ENCODE measurements around the gene PTPRM.

The PTPRM gene

GRCh38 chr18:8235894-8236293, 668.8 kb downstream of the PTPRM start:
- DNase-seq (ENCODE audit: insufficient read length, low spot score) (no peak), FAIRE-seq (no peak)
- TF ChIP-seq POLR2AphosphoS5 (IDR thresholded peaks at IDR 0.05; ENCODE audit: low read depth, low read length) (no peak), POU2F2 (IDR thresholded peaks at IDR 0.05; ENCODE audit: low read depth, low read length) (no peak), SPI1 (IDR thresholded peaks at IDR 0.05; ENCODE audit: low read depth, low read length) (no peak), POLR2A (IDR thresholded peaks at IDR 0.05; ENCODE audit: low read depth, low read length) (no peak), TAF1 (IDR thresholded peaks at IDR 0.05; ENCODE audit: low read depth, low read length) (no peak), PAX5 (IDR thresholded peaks at IDR 0.05; ENCODE audit: insufficient read depth, low read length, severe bottlenecking) (no peak)

- no peak for DNase-seq (ENCODE audit: insufficient read length, low spot score)
- FAIRE-seq: no peak
- TF ChIP-seq PAX5 (IDR thresholded peaks at IDR 0.05; ENCODE audit: insufficient read depth, low read length, severe bottlenecking) (no peak), POU2F2 (IDR thresholded peaks at IDR 0.05; ENCODE audit: low read depth, low read length) (no peak), TAF1 (IDR thresholded peaks at IDR 0.05; ENCODE audit: low read depth, low read length) (no peak), POLR2AphosphoS5 (IDR thresholded peaks at IDR 0.05; ENCODE audit: low read depth, low read length) (no peak), POLR2A (IDR thresholded peaks at IDR 0.05; ENCODE audit: low read depth, low read length) (no peak), SPI1 (IDR thresholded peaks at IDR 0.05; ENCODE audit: low read depth, low read length) (no peak)
Observed at GRCh38 chr18:8238507-8238906, 671.4 kb downstream of the PTPRM start.

- no peak for FAIRE-seq
- DNase-seq (ENCODE audit: insufficient read length, low spot score): no peak
- no peak for TF ChIP-seq POU2F2 (IDR thresholded peaks at IDR 0.05; ENCODE audit: low read depth, low read length)
- TF ChIP-seq POLR2A (IDR thresholded peaks at IDR 0.05; ENCODE audit: low read depth, low read length): no peak
- TF ChIP-seq SPI1 (IDR thresholded peaks at IDR 0.05; ENCODE audit: low read depth, low read length): no peak
- TF ChIP-seq PAX5 (IDR thresholded peaks at IDR 0.05; ENCODE audit: insufficient read depth, low read length, severe bottlenecking): no peak
- TF ChIP-seq TAF1 (IDR thresholded peaks at IDR 0.05; ENCODE audit: low read depth, low read length): no peak
- TF ChIP-seq POLR2AphosphoS5 (IDR thresholded peaks at IDR 0.05; ENCODE audit: low read depth, low read length): no peak
Observed at GRCh38 chr18:8241731-8242130, 674.6 kb downstream of the PTPRM start.

GRCh38 chr18:8242151-8242696, 675.1 kb downstream of the PTPRM start:
- no peak for TF ChIP-seq POU2F2 (IDR thresholded peaks at IDR 0.05; ENCODE audit: low read depth, low read length)
- TF ChIP-seq PAX5 (IDR thresholded peaks at IDR 0.05; ENCODE audit: insufficient read depth, low read length, severe bottlenecking): no peak
- TF ChIP-seq POLR2A (IDR thresholded peaks at IDR 0.05; ENCODE audit: low read depth, low read length): no peak
- TF ChIP-seq SPI1 (IDR thresholded peaks at IDR 0.05; ENCODE audit: low read depth, low read length): no peak
- no peak for TF ChIP-seq TAF1 (IDR thresholded peaks at IDR 0.05; ENCODE audit: low read depth, low read length)
- no peak for TF ChIP-seq POLR2AphosphoS5 (IDR thresholded peaks at IDR 0.05; ENCODE audit: low read depth, low read length)
- DNase-seq (ENCODE audit: insufficient read length, low spot score) (no peak), FAIRE-seq (no peak)

- TF ChIP-seq POLR2A (IDR thresholded peaks at IDR 0.05; ENCODE audit: low read depth, low read length) (no peak), SPI1 (IDR thresholded peaks at IDR 0.05; ENCODE audit: low read depth, low read length) (no peak), POU2F2 (IDR thresholded peaks at IDR 0.05; ENCODE audit: low read depth, low read length) (no peak), POLR2AphosphoS5 (IDR thresholded peaks at IDR 0.05; ENCODE audit: low read depth, low read length) (no peak), TAF1 (IDR thresholded peaks at IDR 0.05; ENCODE audit: low read depth, low read length) (no peak), PAX5 (IDR thresholded peaks at IDR 0.05; ENCODE audit: insufficient read depth, low read length, severe bottlenecking) (no peak)
- DNase-seq (ENCODE audit: insufficient read length, low spot score) (no peak), FAIRE-seq (no peak)
Observed at GRCh38 chr18:8247700-8248099, 680.6 kb downstream of the PTPRM start.

GRCh38 chr18:8248576-8248975, 681.5 kb downstream of the PTPRM start:
- FAIRE-seq (no peak), DNase-seq (ENCODE audit: insufficient read length, low spot score) (no peak)
- TF ChIP-seq POU2F2 (IDR thresholded peaks at IDR 0.05; ENCODE audit: low read depth, low read length): no peak
- TF ChIP-seq SPI1 (IDR thresholded peaks at IDR 0.05; ENCODE audit: low read depth, low read length): no peak
- no peak for TF ChIP-seq TAF1 (IDR thresholded peaks at IDR 0.05; ENCODE audit: low read depth, low read length)
- no peak for TF ChIP-seq POLR2AphosphoS5 (IDR thresholded peaks at IDR 0.05; ENCODE audit: low read depth, low read length)
- no peak for TF ChIP-seq PAX5 (IDR thresholded peaks at IDR 0.05; ENCODE audit: insufficient read depth, low read length, severe bottlenecking)
- no peak for TF ChIP-seq POLR2A (IDR thresholded peaks at IDR 0.05; ENCODE audit: low read depth, low read length)

- no peak for DNase-seq (ENCODE audit: insufficient read length, low spot score)
- no peak for FAIRE-seq
- TF ChIP-seq POU2F2 (IDR thresholded peaks at IDR 0.05; ENCODE audit: low read depth, low read length): no peak
- no peak for TF ChIP-seq POLR2A (IDR thresholded peaks at IDR 0.05; ENCODE audit: low read depth, low read length)
- no peak for TF ChIP-seq TAF1 (IDR thresholded peaks at IDR 0.05; ENCODE audit: low read depth, low read length)
- TF ChIP-seq PAX5 (IDR thresholded peaks at IDR 0.05; ENCODE audit: insufficient read depth, low read length, severe bottlenecking): no peak
- TF ChIP-seq POLR2AphosphoS5 (IDR thresholded peaks at IDR 0.05; ENCODE audit: low read depth, low read length): no peak
- no peak for TF ChIP-seq SPI1 (IDR thresholded peaks at IDR 0.05; ENCODE audit: low read depth, low read length)
Observed at GRCh38 chr18:8249811-8250210, 682.7 kb downstream of the PTPRM start.

- FAIRE-seq (no peak), DNase-seq (ENCODE audit: insufficient read length, low spot score) (no peak)
- TF ChIP-seq TAF1 (IDR thresholded peaks at IDR 0.05; ENCODE audit: low read depth, low read length): no peak
- no peak for TF ChIP-seq POLR2A (IDR thresholded peaks at IDR 0.05; ENCODE audit: low read depth, low read length)
- TF ChIP-seq SPI1 (IDR thresholded peaks at IDR 0.05; ENCODE audit: low read depth, low read length): no peak
- no peak for TF ChIP-seq POU2F2 (IDR thresholded peaks at IDR 0.05; ENCODE audit: low read depth, low read length)
- TF ChIP-seq POLR2AphosphoS5 (IDR thresholded peaks at IDR 0.05; ENCODE audit: low read depth, low read length): no peak
- no peak for TF ChIP-seq PAX5 (IDR thresholded peaks at IDR 0.05; ENCODE audit: insufficient read depth, low read length, severe bottlenecking)
Observed at GRCh38 chr18:8252371-8252770, 685.3 kb downstream of the PTPRM start.

- FAIRE-seq: no peak
- TF ChIP-seq POLR2AphosphoS5 (IDR thresholded peaks at IDR 0.05; ENCODE audit: low read depth, low read length) (no peak), TAF1 (IDR thresholded peaks at IDR 0.05; ENCODE audit: low read depth, low read length) (no peak), POU2F2 (IDR thresholded peaks at IDR 0.05; ENCODE audit: low read depth, low read length) (no peak), POLR2A (IDR thresholded peaks at IDR 0.05; ENCODE audit: low read depth, low read length) (no peak), PAX5 (IDR thresholded peaks at IDR 0.05; ENCODE audit: insufficient read depth, low read length, severe bottlenecking) (no peak), SPI1 (IDR thresholded peaks at IDR 0.05; ENCODE audit: low read depth, low read length) (no peak)
- DNase-seq (ENCODE audit: insufficient read length, low spot score): no peak
Observed at GRCh38 chr18:8253944-8254343, 686.8 kb downstream of the PTPRM start.

- DNase-seq (ENCODE audit: insufficient read length, low spot score) (no peak), FAIRE-seq (no peak)
- no peak for TF ChIP-seq POU2F2 (IDR thresholded peaks at IDR 0.05; ENCODE audit: low read depth, low read length)
- TF ChIP-seq PAX5 (IDR thresholded peaks at IDR 0.05; ENCODE audit: insufficient read depth, low read length, severe bottlenecking): no peak
- no peak for TF ChIP-seq POLR2A (IDR thresholded peaks at IDR 0.05; ENCODE audit: low read depth, low read length)
- TF ChIP-seq SPI1 (IDR thresholded peaks at IDR 0.05; ENCODE audit: low read depth, low read length): no peak
- TF ChIP-seq TAF1 (IDR thresholded peaks at IDR 0.05; ENCODE audit: low read depth, low read length): no peak
- TF ChIP-seq POLR2AphosphoS5 (IDR thresholded peaks at IDR 0.05; ENCODE audit: low read depth, low read length): no peak
Observed at GRCh38 chr18:8254654-8255053, 687.5 kb downstream of the PTPRM start.

Data from GM12891 (cell line).